CD4-positive, alpha-beta T cell treated with Interleukin-15 for 4 hours (primary cell): Measurements from ENCODE around the gene NR2C2AP.
A peak's percentile ranks its signal among the peaks of the same experiment; 100 is the strongest.
"Not testable (repeated sequence)": the region's sequence is repeated elsewhere in the genome, so short reads cannot be mapped to it uniquely, and the experiment has no call there.

Experiments
- DNase-seq: peaks from one replicate; pipeline ENCODE4 v3.0.0-alpha.2; 2020; ENCODE audit warnings: low spot score

Gene NR2C2AP

GRCh38 chr19:19203012-19203856 is at the start of gene NR2C2AP:
NR2C2AP (minus strand) TSS chr19:19203414; CDS start chr19:19203060, 354 bp downstream.
- DNase-seq, result peak; percentile 92

- no peak for DNase-seq
Measured at GRCh38 chr19:19250196-19250801, 47.1 kb upstream of the NR2C2AP start.

- no peak for DNase-seq
Measured at GRCh38 chr19:19240476-19240875, 37.3 kb upstream of the NR2C2AP start.

GRCh38 chr19:19239675-19240074 is 36.5 kb upstream of the NR2C2AP start:
- no peak for DNase-seq

- DNase-seq, result no peak
Measured at GRCh38 chr19:19238126-19238894, 35.1 kb upstream of the NR2C2AP start.

GRCh38 chr19:19236173-19236572 is 33.0 kb upstream of the NR2C2AP start:
- DNase-seq, result no peak

- DNase-seq, result no peak
Measured at GRCh38 chr19:19234220-19234816, 31.1 kb upstream of the NR2C2AP start.

- DNase-seq, result no peak
Measured at GRCh38 chr19:19232261-19232721, 29.1 kb upstream of the NR2C2AP start.

- no peak for DNase-seq
Measured at GRCh38 chr19:19230999-19231398, 27.8 kb upstream of the NR2C2AP start.

GRCh38 chr19:19229701-19230100 is 26.5 kb upstream of the NR2C2AP start:
- DNase-seq, result no peak

- DNase-seq, result no peak
Measured at GRCh38 chr19:19227217-19227616, 24.0 kb upstream of the NR2C2AP start.

GRCh38 chr19:19226663-19227062 is 23.4 kb upstream of the NR2C2AP start:
- DNase-seq, result no peak

GRCh38 chr19:19226204-19226603 is 23.0 kb upstream of the NR2C2AP start:
- DNase-seq, result no peak

- DNase-seq, result peak; percentile 74
Measured at GRCh38 chr19:19224852-19225494, 21.8 kb upstream of the NR2C2AP start.

- DNase-seq, result no peak
Measured at GRCh38 chr19:19224150-19224851, 21.1 kb upstream of the NR2C2AP start.

GRCh38 chr19:19223636-19224035 is 20.4 kb upstream of the NR2C2AP start:
- DNase-seq, result no peak

- no peak for DNase-seq
Measured at GRCh38 chr19:19223060-19223459, 19.8 kb upstream of the NR2C2AP start.

- DNase-seq, result not testable (repeated sequence)
Measured at GRCh38 chr19:19221000-19221399, 17.8 kb upstream of the NR2C2AP start.

- DNase-seq, result no peak
Measured at GRCh38 chr19:19218911-19219310, 15.7 kb upstream of the NR2C2AP start.

- DNase-seq, result no peak
Measured at GRCh38 chr19:19217099-19217498, 13.9 kb upstream of the NR2C2AP start.

- no peak for DNase-seq
Measured at GRCh38 chr19:19215792-19216191, 12.6 kb upstream of the NR2C2AP start.
